HG03064 (cell line): ENCODE data around the gene C3AR1.

Experiments
- ATAC-seq: cut with Tn5 transposase; IDR thresholded peaks from one replicate; pipeline ENCODE4 v1.9.1; 2021; ENCODE audit warnings: low read depth; ENCODE audit not compliant: unreplicated experiment

The C3AR1 gene

DNA sequence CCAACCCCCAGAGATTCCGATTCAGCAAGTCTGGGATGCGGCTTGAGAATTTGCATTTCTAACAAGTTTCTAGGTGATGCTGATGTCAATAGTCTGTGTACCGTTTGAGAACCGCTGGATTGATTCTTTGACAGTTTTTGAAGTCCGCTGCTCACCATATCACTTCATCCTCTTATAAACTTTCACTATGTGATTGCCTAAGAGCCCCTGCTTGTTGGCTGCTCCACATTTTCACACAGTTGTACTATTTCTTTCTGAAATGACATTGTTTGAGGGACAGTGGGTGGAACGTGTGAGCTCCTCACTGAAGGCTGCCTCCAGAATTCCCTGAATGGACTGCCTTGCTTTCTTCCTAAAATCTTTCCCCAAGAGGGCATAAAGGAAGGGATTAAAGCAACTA, 7.7 kb downstream of the C3AR1 start:
- no peak for ATAC-seq

DNA sequence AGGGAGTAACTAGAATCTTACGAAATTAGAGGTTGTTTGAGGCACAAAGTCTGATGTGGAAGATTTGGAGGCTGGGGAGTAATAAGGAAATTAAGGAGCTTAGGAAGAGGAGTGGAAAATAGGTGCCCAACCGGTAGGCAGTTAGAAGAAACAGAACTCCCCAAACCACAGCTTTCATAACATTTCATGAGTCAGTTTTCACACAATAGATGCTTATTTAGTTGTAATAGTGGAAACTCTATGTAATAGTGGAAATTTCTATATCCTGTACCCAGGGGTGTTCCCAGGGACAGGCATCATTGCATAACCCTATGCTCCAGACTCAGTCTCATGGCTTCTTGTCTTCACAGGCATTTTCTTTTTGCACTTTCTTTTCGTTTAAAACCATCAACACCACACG, 8.3 kb downstream of the C3AR1 start:
- no peak for ATAC-seq

DNA sequence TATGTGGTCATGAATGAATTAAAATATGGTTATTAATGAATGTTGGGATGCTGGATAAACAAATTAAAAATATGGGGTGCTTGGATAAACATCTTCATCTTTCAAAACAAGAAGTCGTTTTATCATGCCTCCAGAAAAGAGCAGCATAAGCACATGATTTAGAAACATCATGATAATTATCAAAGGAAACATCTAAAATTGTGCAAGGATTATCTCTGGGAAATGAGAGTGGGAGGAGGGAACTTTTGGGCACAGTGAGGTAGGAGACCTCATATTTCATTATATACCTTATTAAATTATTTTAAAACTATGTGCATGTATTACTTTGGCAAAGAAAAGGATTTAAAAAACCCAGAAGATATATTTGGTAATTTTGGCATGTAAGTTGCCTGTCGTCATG, 8.9 kb downstream of the C3AR1 start:
- no peak for ATAC-seq

DNA sequence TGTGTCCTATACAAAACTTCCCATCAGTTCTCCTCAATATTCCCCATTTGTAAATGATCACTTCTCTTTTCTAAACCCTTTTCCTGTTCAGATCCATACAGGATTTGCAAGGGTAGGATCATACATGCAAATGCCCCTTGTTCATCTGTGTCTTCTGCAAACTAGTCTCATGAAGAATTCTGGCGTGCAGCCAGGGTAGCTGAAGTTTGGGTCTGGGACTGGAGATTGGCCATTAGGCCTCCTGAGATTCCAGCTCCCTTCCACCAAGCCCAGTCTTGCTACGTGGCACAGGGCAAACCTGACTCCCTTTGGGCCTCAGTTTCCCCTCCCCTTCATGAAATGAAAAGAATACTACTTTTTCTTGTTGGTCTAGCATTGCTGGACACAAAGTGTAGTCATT, 11.3 kb downstream of the C3AR1 start:
- ATAC-seq, result no peak

DNA sequence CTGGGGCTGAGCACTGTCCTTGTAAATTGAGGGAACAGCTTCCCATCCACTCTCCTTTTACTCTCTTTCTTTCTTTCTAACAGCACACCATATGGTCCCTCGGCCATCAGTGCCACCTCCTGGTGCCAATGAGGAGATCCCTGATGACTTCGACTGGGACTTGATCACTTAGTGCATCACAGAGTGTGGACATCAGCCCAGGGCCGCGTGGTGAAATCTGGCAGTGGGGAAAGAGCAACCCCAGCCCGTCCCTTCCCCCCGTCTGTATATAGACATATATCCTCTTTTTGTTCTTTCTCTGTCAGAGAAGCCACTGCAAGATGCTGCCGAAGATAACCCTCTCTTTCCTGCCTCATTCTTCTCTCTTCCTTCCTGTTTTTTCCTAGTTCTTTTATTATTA, 13.5 kb downstream of the C3AR1 start:
- no peak for ATAC-seq

DNA sequence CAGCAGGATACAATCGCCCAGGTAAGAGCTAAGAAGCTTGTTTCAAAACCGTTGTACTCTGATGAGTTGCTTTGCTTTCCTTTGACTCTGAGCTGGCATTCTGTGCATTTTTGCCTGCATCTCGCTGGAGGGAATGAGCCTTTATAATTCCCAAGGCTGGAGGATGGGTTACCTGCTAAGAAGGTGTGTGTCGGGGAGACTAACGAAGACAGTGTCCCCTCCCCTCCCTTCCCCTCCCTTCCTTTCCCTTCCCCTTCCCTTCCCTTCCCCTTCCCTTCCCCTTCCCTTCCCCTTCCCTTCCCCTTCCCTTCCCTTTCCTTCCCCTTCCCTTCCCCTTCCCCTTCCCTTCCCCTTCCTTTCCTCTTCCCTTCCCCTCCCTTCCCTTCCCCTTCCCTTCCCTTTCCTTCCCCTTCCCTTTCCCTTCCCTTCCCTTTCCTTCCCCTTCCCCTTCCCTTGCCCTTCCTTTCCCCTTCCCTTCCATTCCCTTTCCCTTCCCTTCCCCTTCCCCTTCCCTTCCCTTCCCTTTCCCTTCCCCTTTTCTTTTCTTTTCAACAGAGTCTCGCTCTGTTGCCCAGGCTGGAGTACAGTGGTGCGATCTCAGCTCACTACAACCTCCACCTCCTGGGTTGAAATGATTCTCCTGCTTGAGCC, 15.4 kb downstream of the C3AR1 start:
- no peak for ATAC-seq

DNA sequence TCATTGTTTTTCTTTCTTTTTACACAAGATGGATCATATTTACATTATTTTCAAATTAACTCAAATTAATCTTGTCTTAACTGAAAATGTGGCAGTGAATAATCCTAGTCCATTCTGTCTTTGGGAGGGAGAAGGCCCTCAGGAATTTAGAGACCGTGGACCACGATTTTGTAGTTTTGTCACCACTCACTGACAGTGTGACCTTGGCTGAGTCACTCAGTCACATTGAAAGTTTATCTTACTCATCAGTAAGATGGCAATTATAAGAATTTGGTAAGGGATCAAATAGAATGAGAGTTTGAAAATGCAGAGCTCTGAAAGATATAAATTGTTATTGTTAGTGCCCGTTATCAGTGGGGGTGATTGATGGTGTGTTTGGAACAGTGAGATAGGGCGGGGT, 17.3 kb downstream of the C3AR1 start:
- no peak for ATAC-seq

DNA sequence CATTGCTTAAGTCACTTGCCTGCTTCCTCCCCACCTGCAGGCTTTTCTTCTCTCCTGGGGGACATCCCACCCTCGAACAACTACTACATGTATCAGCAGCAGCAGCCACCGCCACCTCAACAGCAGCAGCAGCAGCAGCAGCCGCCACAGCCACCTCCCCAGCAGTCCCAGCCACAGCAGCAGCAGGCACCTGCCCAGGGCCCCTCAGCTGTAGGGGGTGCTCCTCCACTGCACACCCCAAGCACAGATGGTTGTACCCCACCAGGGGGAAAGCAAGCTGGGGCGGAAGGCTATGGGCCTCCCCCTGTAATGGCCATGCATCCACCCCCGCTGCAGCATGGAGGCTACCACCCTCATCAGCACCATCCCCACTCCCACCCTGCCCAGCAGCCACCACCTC, 18.3 kb downstream of the C3AR1 start:
- no peak for ATAC-seq

DNA sequence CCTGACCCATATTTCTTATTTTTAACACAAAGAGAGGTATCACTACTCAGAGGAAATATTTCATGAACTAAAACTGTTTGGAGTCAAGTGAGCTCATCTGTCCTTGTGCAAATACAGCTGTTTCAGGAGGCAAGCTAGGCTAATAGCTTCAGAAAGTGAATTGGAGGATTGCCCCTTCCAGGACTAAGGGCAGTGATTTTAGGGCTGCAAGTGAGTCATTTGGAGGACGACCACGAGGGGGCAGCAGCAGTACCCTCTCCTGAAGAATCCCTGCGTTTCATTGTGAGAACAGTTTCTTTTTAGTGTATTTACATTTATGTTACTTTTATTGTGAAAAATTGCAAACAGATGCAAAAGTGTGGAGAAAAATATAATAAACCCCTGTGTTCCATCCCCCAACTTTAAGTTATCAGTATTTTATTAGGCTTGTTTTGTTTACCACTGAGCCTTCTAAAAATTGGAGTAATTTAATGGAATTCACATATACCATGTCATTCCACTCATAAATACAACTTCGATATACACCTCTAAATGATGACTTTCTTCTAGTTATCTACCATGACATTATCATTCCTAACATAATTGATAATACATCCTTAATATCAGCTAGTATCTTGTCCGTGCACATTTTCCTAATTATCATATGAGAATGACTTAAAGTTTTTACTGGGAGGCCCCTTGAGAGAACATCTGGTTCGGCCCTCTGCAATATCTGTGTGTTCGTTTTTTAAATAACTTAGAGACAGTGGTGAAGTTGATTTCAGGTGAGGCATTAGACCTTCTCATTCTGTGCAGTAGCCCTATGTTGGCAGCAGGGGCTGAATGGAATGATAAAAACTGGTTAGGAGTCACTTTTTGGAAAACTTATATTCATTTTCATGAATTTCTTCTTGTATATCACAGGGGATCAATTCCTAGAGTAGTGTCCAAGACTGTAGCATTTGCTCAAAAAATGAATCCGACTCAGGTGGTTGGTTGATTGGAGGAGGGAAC, 19.9 kb downstream of the C3AR1 start:
- ATAC-seq, result no peak

DNA sequence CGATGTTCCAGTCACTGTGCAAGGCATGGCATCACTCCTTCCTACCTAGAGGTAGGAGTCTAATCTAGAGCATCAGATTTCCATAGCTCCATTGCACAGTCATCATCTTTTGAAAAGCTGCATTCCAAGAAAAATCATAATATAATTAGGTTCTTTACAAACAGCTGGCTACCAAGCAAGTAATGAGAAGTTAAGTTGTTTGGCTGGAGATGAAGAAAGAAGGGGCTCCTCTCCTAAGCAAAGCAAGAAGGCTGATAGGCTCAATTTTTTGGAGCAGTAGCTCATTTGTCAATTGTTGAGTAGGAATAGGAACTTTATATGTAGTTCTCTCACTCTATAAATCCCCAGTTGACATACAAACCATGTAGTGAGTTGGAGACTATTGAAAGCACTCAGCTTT, 25.4 kb downstream of the C3AR1 start:
- no peak for ATAC-seq

DNA sequence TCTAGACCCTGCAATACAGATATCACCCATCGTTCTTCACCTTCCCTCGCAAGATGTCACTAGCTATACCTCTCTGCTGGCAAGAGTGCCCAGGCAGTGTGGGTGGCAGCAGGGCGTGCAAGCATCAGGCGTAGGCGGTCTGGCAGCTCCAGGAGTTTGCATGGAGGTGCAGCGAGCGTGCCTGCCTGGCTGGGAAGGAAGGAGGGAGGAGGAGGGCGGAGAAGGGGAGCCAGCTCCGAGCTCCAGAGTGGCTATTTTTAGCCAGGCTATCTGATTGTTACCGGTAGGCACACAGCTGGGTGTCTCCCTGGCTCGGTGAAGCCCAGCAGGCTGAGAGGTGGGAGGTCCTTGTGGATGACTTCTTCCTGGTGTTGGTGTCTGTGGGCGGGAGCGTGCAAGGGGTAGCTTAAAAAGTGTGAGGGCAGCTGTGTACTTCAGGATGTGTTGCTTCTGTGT, 27.5 kb downstream of the C3AR1 start:
- no peak for ATAC-seq

DNA sequence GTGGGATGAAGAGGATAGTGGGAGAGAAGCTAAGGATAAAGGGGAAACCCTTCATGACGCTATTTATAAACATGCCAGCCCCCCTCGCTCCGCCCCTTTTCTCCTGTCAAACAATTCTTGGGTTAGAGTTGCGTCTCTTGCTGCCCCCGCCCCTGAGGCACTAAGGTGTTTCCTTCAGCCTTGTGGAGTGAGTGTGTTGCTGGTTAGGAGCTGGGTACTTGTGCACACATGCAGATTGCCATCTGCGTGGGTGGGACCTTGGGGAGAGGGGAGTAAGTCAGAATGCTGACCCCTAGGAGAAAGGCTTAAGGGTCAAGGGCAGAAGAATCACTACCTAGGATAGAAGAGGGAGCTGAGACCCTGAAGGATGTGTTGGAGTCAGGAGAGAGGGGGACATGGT, 28.2 kb downstream of the C3AR1 start:
- ATAC-seq, result no peak

DNA sequence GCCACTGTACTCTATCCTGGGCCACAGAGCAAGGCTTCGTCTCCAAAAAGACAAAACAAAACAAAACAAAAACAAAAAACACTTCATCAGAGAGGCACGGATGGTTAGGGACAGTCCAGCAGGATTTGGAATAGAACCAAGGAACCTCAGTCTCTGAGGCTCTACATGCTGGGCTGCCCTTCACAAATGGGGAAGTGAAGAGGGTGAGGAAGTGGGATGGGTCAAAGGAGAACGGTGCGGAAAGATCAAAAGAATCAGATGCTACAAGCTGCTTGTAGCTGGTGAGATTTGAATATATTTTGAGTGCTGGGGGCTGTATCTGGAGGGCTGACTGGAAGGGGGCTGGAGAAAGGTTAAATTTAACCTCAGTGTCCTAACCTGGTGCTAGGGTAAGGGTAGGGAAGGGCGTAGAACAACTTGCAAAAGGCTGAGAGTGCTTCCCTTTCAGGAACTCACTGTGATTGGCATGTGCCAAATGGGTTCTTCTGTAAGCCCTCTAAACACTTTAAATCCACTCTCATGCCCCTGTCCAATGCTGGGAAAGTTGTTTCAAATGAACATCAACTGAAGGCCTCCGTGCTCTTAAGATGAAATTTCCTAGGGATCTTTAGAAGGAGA, 29.0 kb downstream of the C3AR1 start:
- ATAC-seq, result no peak

DNA sequence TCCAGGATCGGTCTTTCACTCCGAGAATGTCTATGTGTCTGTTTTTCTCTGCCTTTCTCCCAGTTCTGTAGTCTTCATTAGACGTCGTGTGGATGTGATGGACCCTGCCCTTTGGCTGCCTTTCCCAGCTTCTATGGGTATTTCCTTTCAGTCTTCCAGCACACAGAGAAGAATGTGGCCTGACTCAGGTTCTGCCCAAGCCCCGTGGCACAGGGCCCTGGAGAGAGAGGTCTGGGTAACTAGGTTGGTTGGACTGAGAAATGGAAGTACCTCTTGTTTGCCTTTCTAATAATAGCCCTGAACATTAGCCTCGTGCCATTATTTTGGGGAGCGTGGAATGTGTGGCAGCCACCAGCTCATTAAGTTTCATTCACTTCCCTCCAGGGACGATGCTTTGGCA, 29.8 kb downstream of the C3AR1 start:
- no peak for ATAC-seq

DNA sequence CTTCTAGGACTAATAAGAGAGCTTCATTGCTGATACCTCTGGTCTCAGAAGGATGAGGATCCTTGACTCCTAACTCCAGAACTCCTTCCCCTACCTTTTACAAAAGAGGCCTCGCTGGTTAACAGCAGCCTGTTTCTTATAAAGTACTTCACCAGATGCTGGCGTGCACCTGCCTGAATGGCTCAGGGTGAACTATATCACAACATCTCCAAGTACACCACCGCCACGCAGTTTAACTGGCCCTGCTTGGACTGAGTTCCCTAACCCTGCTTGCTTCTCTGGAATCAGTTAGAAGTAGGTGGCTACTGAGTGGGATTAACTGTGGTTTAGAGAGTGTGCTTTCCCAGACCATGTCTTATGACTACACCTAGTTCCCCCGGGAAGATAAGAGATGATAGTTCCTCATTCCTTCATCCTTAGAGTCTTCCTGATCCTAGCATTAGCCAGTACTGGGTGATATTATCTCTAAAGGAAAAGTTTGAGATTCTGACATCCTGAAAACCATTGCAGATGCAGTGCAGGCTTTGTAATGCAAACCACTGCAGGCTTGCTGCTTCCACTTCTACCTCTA, 30.6 kb downstream of the C3AR1 start:
- no peak for ATAC-seq

DNA sequence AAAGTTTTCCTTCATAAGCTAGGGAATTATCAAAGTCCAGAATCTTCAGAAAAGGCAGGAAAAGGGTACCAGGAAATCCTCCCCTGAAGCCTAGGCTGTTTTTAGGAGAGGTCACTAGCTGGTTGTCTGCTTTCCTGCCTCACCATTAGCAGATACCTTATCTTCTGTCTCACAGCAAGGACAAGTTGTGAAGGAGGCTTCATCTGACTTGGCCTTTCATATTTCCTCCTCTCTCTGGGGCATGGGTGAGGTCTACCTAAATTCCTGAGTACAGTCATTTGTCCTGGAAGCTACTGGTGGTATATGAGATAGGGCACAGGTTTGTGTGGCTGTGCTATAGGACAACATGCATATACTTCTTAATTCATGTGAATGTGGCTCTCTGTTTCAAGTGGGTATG, 31.4 kb downstream of the C3AR1 start:
- no peak for ATAC-seq

DNA sequence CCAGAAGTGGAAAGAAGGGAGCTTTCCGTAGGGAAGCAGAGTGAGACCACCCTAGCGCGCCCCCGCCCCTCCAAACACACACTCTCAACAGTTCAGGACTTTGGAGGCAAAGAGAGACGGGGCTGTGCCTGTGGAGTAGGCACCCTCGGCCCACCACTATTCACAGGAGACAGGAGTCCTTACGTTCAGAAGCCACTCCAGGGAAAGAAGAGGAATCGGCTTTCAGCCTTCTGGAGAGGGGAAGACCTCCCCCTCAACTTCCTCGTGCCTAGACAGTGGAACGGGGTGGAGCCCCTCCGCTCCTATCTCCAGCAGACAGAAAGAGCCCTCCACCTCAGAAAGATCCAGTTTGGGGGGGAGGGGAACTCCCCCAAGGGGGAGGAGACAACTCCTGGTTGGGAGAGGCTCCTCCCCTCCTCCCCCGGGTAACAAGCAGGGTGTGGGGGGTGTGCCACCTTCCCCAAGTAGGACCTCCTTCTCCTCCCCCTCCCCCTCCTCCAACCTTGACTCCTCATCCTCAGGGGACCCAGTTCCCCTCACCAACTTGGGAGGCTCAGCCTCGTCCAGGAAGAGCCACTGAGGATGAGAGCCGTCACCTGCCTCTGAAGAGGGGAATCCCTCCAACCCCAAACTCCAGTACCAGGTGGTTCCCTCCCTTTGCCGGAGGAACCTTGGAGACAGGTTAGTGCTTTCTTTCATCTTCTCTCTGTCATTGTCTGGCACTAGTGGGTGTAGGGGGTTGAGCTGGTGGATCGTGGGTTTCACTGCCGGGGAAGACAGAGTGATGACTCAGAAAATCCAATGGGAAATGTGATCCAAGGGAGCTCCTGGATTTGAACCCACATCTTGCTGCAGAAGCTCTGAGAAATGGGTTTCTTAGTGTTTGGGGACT, 32.8 kb downstream of the C3AR1 start:
- no peak for ATAC-seq

DNA sequence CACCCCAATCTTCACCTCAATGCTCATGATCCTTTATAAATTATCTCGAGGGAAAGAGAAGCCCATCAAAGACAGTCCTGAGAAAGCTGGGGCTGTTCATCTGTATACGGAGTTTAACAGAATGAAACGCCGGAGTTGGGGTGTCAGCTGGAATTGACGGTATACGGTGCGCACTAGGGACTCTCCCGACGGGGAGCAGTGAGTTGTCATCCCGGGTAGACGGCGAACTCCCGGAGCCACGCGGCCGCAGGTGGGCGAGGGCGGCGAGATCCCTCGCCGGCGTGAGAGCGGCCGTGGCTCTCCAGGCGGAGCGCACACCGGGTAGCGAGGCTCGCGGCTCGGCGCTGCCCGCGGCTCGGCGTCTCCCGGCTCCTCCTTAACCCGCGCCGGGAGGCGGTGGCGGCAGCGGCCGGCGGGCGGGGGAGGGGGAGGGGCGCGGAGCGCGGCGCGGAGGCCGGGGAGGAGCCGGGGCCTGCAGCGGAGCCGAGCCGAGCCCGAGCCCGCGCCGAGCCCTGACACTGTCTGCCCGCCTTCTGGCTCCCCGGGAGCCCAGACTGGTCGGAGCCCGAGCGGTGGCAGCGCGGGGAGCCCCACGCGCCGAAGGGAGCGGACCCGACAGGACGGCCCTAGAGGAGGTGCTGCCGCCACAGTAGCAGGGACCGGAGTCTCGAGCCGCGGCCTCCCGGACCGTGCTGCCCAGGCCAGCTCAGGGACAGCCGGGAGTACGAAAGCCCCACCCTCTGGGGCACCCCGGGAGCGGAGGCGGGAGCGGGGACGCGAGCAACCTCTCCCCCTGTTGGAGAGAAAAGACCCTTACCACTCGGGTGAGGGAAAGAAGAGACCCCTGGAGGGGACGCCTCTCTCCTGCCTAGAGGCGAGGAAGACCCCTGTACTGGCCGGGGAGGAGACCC, 33.7 kb downstream of the C3AR1 start, which contains the start of gene FOXJ2:
Gene FOXJ2 (plus strand): TSS at position 475 of the 911 bp plus-strand sequence. CDS start 7,117 bp downstream, outside the sequence.
- ATAC-seq, result peak; percentile 63

DNA sequence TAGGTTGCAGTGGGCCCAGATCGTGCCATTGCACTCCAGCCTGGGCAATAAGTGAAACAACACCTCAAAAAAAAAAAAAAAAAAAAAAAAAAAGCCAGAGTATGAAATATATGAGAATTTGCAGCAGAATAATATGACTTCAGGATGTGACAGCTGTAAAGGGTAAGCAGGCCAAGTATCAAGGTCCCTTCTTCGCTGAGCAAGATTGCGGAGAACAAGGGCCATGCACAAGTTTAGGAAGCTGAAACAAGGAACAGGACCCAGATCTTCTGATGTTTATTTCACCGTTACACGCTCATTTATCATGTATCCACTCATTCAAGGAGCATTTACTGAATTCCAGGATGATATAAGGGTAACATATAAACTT, 34.3 kb downstream of the C3AR1 start:
- no peak for ATAC-seq
